HL-60 (cell line): Measurements from ENCODE around the gene POLR2F.
A peak's percentile ranks its signal among the peaks of the same experiment; 100 is the strongest.

Source experiments
- DNase-seq, 2 experiments: peaks; one replicate each; pipeline ENCODE4 v3.0.0-alpha.2; 2010 to 2020; ENCODE audit warnings: low read depth in 1 of 2, low spot score in 1 of 2
- H3K27ac ChIP-seq: fragments of 250-450 bp; sonication (Bioruptor Pico); replicated peaks from 2 replicates; pipeline ENCODE4 v1.5.1; 2020; ENCODE audit warnings: mild to moderate bottlenecking, moderate library complexity
- H3K27me3 ChIP-seq: fragments of 250-450 bp; sonication (Bioruptor Pico); 2 replicates; pipeline ENCODE4 v1.5.1; 2021; ENCODE audit warnings: mild to moderate bottlenecking, moderate library complexity; ENCODE audit not compliant: insufficient read depth, poor library complexity, severe bottlenecking
- H3K4me3 ChIP-seq: replicated peaks from 2 replicates; pipeline ENCODE4 v1.5.1; 2011; ENCODE audit warnings: mild to moderate bottlenecking, control low read depth, low read length; ENCODE audit not compliant: insufficient read depth
- GABPA ChIP-seq: IDR thresholded peaks from 2 replicates; pipeline ENCODE4 v1.6.1; 2012; ENCODE audit warnings: low read depth
- POLR2AphosphoS5 ChIP-seq: IDR thresholded peaks from 2 replicates; pipeline ENCODE4 v1.6.1; 2012; ENCODE audit warnings: low read depth
- SPI1 ChIP-seq: IDR thresholded peaks from 2 replicates; pipeline ENCODE4 v1.6.1; 2012; ENCODE audit warnings: low read depth, mild to moderate bottlenecking, borderline replicate concordance
- TF ChIP-seq, protein P1 (sequence below): IDR thresholded peaks from 2 replicates; pipeline ENCODE4 v1.6.1; 2012; ENCODE audit warnings: low read depth; ENCODE audit not compliant: insufficient replicate concordance
- TF ChIP-seq, protein P2 (sequence below): IDR thresholded peaks from one replicate; pipeline ENCODE4 v1.5.1; 2011; ENCODE audit warnings: low read length, control low read depth, inconsistent platforms; ENCODE audit not compliant: insufficient read depth

The POLR2F gene

DNA sequence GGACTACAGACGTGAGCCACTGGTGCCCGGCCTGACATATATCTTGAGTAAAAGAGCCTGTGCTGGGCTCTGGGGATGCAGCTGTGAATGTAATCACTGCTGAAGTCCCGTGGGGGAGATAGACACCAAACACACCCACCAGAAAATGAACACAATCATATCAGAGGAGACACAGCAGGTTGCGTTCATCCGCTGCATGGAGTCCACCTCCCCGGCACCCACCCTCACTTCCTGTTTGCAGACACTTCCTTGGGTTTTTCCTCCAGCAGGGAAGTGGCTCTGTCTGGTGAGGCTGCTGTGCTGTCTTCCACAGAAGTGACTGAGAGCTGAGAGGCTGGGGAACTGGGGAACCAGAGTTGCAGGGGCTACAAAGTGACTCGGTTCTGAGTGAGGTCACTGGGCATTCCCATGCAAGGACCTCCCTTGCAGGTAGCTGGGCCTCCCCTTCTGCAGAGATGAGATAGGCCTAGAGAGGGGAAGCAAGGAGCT lies 40.2 kb upstream of the POLR2F start:
- DNase-seq: no peak
- no peaks in the 10 kb centered on the region for H3K27me3 ChIP-seq
- H3K4me3 ChIP-seq: no peak overlapping the region
- H3K27ac ChIP-seq: no peak overlapping the region
- TF ChIP-seq POLR2AphosphoS5: no peak
- TF ChIP-seq, protein P1, sequence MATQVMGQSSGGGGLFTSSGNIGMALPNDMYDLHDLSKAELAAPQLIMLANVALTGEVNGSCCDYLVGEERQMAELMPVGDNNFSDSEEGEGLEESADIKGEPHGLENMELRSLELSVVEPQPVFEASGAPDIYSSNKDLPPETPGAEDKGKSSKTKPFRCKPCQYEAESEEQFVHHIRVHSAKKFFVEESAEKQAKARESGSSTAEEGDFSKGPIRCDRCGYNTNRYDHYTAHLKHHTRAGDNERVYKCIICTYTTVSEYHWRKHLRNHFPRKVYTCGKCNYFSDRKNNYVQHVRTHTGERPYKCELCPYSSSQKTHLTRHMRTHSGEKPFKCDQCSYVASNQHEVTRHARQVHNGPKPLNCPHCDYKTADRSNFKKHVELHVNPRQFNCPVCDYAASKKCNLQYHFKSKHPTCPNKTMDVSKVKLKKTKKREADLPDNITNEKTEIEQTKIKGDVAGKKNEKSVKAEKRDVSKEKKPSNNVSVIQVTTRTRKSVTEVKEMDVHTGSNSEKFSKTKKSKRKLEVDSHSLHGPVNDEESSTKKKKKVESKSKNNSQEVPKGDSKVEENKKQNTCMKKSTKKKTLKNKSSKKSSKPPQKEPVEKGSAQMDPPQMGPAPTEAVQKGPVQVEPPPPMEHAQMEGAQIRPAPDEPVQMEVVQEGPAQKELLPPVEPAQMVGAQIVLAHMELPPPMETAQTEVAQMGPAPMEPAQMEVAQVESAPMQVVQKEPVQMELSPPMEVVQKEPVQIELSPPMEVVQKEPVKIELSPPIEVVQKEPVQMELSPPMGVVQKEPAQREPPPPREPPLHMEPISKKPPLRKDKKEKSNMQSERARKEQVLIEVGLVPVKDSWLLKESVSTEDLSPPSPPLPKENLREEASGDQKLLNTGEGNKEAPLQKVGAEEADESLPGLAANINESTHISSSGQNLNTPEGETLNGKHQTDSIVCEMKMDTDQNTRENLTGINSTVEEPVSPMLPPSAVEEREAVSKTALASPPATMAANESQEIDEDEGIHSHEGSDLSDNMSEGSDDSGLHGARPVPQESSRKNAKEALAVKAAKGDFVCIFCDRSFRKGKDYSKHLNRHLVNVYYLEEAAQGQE: no peak
- TF ChIP-seq GABPA: no peak
- TF ChIP-seq SPI1: no peak; the same call in 1 of the 2 replicates
- TF ChIP-seq, protein P2, sequence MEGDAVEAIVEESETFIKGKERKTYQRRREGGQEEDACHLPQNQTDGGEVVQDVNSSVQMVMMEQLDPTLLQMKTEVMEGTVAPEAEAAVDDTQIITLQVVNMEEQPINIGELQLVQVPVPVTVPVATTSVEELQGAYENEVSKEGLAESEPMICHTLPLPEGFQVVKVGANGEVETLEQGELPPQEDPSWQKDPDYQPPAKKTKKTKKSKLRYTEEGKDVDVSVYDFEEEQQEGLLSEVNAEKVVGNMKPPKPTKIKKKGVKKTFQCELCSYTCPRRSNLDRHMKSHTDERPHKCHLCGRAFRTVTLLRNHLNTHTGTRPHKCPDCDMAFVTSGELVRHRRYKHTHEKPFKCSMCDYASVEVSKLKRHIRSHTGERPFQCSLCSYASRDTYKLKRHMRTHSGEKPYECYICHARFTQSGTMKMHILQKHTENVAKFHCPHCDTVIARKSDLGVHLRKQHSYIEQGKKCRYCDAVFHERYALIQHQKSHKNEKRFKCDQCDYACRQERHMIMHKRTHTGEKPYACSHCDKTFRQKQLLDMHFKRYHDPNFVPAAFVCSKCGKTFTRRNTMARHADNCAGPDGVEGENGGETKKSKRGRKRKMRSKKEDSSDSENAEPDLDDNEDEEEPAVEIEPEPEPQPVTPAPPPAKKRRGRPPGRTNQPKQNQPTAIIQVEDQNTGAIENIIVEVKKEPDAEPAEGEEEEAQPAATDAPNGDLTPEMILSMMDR: no peak

DNA sequence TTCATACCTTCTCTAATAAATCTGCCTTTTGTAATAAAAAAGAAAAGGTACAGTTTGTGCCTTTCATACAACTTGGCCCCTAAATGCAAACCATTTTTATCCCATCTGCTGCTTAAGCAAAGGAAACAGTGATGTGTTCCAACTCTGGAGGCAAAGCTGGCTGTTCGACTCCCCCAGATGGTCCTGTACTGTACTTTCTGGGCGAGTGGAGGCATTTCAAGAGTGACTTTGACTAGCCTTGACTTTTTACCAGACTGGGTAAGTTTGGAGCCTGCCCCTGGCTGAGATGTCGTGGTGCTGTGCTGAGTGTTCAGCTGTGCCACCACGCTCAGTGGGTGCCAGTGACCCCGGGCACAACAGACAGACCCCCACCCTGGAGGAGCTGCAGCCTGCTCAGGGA lies 37.2 kb upstream of the POLR2F start:
- H3K4me3 ChIP-seq: no peak overlapping the region
- no peak for DNase-seq
- H3K27ac ChIP-seq: no peak overlapping the region
- TF ChIP-seq POLR2AphosphoS5 (no peak), GABPA (no peak), SPI1 (no peak)
- H3K27me3 ChIP-seq: no peaks in the 10 kb centered on the region

DNA sequence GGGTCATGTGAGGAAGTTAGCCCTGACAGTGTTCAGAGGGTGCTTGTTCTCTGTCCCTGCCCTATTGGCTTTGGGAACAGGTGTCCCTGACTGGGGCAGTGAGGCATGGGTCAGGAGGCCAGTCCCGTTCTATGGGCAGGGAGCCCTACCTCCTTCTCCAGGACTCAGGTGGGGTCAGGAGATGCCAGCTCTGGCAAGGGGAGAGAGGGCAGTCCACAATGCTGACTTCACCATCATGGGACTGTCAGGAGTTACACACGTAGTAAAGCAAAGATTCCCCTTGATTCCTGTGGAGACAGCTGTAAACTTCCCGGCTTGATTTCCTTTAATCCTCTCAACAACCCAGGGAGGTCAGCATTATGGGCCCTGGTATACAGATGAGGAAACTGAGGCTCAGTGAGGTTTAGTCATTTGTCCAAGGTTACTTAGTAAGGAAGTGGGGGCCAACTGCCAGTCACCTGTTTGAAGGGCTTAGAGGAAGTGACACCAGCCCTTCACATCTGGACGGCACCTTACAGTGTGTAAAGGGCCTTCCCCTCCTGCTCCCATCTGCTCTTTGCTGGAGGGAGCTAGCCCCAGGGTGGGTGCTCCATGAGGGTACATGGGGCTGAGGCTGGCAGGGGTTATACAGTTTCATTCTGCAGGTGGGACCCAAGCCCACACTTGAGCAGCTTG lies 35.5 kb upstream of the POLR2F start:
- DNase-seq: peak in 1 of 2 experiments; percentile 29
- H3K27ac ChIP-seq: no peak overlapping the region
- no peaks in the 10 kb centered on the region for H3K27me3 ChIP-seq
- H3K4me3 ChIP-seq: no peak overlapping the region
- TF ChIP-seq SPI1 (peak; percentile 50; the same call in 1 of the 2 replicates), POLR2AphosphoS5 (no peak)
- TF ChIP-seq, protein P2: no peak
- TF ChIP-seq, protein P1: no peak

DNA sequence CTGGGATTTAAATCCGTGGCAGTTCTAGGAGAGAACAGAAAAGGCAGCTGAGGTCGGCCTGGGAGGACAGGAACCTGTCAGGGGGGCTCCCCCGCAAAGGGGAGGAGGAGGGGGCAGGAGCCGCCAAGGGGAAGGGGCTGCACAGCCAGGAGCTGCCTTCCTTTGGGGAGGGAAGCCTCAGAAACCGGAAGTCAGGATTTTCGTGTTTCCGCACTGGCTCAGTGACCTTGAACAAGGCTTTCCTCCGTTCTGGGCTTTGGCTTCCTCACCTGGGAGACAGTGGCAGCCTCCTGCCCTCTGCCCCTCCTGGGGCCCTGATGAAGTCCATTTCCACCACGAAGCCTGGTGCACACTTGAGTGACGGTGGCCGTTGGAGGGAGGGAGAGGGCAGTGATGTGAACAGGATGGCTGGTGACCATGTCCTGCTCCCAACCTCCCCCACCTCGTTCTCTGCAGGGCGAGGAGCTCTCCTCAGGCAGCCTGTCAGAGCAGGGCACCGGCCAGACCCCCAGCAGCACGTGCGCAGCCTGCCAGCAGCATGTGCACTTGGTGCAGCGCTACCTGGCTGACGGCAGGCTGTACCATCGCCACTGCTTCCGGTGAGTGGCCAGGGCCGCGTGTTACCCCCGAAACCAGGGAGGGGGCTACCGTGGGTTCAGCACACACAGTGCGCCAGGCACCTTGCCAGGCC lies 34.8 kb upstream of the POLR2F start:
- TF ChIP-seq, protein P1: no peak
- TF ChIP-seq SPI1: peak; percentile 15; the same call in 1 of the 2 replicates
- H3K27me3 ChIP-seq: no peaks in the 10 kb centered on the region
- no peak overlapping the region for H3K4me3 ChIP-seq
- DNase-seq: no peak
- H3K27ac ChIP-seq: no peak overlapping the region
